Activated CD4-positive, alpha-beta T cell treated with anti-CD3 and anti-CD28 coated beads, Interleukin-2, Interleukin-4, amounts not matched to agents 100 ng/mL and 50 ng/mL, durations not matched to agents 16 hours and 8 hours (primary cell): ENCODE measurements around the gene SH3PXD2A.

ENCODE experiments used
- DNase-seq: peaks from one replicate; pipeline ENCODE4 v3.0.0-alpha.2; 2020; ENCODE audit warnings: low spot score

SH3PXD2A gene

DNA sequence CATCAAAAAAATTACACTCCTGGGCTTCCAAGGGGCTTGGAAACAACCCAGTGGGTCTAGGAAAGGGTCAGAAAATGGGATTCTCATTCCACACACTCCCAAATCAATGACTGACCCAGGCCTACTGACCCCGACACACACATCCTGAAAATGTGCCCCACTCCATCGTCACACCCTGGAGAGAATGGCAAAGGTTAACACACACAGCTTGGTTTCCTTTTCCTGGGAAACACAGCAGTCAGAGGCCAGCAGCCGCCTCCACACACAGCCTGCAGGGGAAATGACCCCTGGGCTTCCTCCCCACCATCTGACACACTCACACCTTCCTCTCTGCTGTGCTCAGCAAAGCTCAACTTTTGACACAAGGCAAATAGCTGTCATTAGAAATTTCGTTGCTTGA, 42.9 kb downstream of the SH3PXD2A start:
- no peak for DNase-seq

DNA sequence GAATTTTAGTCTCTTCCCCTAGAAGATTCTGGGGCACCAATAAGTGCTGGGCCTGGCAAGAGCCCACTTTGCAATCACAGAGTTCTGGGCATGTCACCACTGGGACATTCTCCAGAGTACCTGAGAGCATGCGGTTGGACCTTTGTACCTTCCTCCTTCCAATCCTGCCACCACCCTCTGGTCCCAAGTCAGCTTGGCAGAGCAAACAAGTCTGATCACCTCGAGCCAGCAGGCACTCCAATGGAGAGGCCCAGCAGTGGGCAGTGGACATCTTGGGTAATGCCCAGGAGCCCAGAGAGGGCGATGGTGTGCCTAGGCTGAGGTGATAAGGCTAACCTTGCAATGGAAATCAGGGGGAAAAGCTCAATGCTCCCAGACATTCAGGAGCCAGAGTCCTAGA, 43.4 kb downstream of the SH3PXD2A start:
- DNase-seq = no peak

DNA sequence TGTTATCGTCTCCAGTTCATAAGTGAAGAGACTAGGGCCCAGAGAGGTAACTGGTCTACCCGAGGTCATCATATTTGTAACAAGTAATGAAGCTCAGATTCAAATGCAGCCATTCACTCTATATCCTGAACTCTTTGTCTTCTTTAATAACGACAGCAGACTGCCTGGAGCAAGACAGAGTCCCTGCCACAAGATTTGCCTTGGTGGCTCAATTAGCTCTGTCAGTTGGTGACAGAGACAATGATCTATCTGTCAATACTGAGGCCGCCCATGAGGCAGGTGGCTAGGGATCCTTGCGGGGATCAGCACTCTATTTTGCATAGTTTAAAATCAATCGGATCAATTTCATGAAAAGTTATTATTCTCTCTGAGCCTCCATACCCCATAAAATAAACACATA, 43.9 kb downstream of the SH3PXD2A start:
- DNase-seq = no peak

DNA sequence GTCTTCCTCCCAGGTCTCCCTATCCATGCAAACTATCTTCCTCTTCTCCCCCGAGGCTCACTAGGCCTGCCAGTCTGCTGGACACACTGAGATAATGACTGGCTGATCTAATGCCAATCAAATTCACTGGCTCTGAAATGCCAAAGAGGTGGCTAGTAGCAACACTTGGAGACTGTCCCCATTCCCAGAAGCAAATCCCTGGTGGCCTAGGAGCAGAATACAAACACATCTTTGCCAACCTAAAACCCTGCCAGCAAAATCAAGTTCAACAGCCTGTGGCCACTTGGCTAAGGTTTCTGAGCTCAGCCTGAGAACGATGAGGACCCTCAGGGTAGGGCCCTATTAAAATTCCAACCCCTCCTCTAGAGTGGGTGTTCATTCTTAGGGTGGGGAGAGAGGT, 46.6 kb downstream of the SH3PXD2A start:
- no peak for DNase-seq

DNA sequence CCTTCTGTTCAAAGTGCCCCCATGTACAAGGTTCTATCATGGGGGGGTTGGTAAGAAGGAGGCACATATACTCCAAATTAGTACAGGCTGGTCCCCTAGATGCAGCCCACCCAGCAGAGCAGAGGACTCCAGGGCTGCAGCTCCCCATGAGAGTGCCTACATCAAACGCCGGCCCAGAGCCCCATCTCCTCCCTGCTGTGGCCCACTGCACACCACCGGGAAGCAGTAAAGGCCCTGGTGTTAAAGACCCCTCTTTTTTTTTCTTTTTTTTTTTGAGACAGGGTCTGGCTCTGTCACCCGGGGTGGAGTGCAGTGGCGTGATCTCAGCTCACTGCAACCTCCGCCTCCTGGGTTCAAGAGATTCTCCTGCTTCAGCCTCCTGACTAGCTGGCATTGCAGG, 47.4 kb downstream of the SH3PXD2A start:
- DNase-seq = no peak

DNA sequence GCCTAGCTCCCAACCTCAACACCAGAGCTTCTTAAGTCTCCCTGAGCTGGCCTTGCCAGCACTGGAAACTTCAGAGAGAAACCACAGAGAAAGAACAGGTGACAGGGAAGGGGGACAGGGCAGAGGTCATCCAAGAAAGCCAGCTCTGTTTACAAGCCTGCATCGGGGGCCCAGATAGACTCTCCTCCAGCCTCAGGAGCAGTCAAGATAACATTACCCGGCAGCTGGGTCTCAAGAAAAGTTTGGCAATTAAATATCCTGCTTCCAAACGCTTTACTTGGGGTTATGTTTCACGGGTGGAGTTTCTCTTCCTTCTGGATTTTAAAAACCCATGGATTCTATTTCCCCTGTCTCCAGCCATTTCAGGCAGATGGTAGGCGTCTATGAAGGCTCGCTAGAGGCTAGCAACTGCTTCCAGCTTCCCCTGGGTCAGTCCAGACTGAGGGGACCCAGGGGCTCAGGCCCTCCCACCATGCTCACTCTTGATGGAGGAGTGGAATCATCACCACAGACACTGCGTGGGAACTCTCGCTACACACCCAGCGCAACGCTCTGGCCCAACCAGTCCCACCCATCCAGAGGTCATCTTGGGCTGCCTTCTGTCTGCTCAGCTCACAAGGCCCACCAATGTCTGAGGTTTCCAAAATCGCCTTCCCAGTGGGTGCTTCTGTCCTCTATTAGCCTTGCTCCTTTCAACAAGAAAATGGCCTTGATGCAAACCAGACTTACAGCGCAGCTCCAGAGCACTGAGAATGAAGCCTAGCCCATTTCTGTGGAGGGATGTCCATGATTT, 48.8 kb downstream of the SH3PXD2A start:
- no peak for DNase-seq

DNA sequence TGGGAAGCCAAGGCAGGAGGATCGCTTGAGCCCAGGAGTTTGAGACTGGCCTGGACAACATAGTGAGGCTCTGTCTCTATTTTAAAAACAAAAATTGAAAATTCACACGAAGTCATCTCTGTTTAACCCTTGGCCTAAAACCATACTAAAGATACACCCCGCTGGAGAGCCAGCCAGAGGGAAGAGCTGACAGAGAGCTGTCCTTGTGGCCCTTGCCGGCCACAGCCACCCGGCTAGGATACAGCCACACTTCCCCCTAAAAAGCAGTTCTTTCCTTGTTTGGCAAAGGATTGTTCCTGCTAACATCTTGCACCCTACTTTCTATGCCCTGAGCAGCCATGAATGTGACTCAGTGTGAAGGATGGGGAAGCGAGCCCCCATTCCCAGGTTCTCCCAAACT, 49.6 kb downstream of the SH3PXD2A start:
- no peak for DNase-seq

DNA sequence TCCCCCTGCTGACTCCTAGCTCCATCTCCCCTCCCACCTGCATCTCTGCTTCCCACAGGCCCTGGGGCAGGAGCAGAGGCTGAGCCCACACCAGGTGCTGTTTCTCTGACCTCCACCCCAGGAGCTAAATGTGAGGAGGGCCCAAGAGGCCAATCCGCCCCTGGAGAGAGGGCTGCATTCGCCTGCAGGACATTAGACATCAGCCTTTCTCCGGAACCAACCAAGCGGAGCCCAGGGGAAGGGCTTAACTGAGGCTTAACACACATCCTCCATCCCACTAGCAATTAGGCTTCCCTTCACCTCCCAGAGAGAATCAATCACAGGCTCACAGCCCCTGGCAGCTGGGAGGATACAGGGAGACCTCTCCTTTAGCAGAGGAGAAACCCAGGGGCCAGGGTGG, 50.5 kb downstream of the SH3PXD2A start:
- DNase-seq = no peak

DNA sequence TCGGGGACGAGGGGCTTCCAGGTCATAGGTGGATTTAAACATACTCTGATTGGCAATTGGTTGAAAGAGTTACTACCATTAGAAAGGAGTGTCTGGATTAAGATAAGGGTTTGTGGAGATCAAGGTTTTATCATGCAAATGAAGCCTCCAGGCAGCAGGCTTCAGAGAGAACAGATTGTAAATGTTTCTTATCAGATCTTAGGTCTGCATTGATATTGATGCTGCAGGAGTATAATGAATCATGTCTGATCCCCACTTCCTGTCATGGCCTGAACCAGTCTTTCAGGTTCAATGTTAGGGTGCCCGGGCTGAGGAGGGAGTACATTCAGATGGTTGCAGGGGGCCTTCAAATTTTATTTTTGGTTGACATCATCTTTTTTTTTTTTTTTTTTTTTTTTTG, 51.4 kb downstream of the SH3PXD2A start:
- DNase-seq = peak; percentile 51

DNA sequence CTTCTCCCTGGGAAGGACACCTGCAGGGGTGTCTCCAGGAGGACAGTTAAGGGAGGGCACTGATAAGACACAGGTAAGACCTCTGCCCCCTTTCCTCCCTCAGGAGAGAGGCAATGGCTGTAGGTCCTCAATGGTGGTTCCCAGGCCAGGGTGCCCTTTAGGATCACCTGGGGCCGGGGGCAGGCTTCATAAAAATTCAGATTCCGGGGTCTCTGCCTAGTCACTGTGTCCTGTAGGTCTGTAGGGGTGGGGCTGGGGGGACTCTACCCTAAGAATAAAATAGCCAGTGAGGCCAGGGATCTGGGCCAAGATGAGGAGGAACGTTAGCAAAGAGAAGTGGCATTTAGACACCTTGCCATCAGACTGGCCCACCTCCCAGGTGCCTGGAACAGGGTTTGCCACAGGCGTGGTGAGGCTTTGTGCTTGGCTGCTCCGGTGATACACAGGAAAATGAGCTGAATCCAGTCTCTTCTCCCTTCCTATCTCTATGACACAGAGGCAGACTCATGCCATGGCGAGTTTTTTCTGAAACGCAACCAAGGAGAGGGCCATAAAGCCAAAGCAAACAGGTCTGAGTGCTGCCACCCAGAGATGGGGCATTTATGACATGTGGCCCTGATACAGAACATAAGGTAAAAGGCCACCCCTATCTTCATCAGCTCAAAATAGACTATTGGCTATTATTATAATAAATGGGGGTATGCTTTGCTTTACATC, 52.6 kb downstream of the SH3PXD2A start:
- DNase-seq = no peak

DNA sequence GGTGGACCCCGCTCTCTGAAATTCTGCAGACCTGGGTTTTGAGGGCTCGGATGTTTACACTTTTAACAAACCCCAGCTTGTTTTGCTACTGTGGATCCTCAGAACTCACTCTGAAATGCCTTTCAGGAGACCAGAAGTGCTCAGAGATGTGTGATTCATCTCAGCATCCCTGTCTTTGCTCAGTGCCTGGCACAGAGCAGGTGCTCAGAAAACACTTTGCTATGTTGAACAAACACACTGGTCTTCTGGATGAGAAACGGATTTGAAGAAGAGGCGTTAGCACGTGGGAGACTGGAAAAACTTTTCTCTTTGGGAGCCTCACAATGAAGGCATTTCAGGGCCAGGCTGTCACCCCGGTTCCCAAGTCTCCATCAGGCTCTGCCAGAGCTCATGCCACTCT, 53.3 kb downstream of the SH3PXD2A start:
- DNase-seq = no peak

DNA sequence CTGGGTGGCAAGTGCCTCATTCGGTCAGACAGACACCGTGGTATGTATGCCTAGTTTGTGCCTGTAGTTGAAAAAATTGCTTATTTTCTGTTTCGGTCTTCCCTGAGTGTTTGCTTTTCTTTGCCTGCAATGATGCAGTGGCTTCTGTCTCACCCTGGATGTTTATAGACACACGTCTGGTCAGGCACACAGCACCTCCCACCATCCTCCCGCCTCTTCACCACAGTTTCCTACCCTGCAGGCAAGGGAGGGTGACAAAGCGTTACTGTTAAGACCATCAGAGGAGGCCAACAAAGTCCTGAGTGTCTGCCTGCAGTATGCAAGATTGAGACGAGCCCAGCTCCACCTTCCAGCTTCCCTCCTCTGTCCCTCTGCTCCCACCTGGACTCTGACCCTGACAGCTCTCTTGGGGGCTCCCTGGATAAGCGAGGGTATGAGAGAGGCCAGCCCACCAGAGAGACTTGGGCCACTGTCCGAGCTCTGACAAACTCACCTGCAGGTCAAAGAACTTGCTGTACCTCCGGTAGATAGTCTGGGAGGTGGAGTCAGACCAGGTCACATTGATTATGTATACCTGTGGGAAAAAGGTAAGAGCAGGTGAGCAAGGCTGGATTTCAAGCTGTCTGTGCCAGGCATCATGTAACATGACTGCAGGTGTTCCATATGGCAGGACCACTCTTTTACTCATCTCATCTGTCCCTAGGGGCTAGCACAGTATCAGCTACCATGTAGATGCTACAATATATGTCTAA, 54.4 kb downstream of the SH3PXD2A start:
- peak; percentile 51 for DNase-seq

DNA sequence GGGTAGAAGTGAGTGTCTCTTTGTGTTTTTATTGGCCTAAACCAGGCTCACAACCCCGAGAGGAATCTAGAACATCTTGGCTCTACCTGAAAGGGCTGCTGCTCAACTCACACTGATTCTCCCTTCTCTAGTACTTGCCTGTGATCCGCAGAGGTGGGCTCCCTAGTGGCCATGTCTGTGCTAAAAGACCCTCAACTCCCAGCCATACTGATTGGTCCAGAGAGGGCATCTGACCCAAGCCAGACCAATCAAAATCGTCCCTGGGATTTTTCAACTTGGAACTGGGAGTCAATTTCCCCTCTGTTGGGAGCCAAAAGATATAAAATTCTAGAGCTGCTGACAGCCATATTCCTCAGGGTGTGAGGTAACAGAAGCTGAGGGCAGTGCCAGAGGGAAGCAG, 55.3 kb downstream of the SH3PXD2A start:
- no peak for DNase-seq

DNA sequence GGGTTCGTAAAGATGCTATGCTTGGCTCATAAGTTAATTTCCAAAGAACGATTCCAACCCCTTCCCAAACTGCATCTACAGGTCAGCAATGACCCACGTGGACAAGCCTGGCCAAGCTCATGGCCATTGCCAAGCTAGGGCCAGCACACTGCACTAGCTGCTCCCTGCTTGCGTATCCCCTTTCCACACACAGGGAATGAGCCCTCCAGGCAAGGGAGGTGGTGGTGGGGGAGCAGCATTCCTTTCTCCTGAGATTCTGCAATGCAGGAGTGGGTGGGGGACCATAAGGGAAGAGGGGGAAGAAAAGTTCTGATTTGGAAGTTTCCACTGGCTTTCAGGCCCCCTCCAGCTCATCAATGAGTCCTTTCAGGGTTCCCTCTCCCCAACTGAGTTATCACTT, 56.0 kb downstream of the SH3PXD2A start:
- DNase-seq = no peak

DNA sequence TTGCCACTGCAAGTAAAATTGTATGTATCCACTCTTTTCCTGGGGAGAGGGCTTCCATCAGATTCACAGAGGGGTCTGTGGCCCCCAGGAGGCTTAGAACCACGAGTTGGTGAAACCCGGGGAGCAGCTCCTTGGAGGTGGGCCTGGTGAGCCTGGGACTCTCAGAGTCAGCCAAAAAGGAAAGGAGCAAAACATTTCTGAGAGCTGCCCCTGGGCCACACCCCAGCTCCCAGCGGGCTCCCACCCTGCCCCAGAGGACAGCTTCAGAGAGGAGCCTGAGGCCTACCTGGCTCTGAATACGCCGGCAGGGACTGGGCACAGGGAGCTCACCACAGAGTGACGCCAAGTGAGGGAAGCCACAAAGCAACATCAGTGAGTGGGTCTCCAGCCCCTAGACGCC, 56.9 kb downstream of the SH3PXD2A start:
- no peak for DNase-seq

DNA sequence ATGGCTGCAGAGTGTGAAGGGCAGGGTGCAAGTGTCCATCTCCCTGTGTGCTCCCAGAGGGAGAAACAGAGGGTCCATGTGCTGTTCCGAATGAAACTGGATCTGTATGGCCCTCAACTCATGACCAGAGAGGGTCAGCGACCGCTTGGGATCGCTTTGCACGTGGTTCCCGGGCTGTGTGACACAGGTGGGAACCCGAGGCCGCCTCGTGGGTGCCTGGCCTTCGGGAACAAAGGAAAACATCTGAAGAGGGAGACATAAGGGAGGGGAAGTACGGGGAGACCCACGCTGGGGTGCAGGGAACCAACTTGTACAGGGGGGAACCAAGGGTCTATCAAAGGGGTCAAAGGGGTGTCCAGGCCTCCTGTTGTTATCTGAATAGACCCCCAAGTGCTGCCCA, 57.5 kb downstream of the SH3PXD2A start:
- no peak for DNase-seq

DNA sequence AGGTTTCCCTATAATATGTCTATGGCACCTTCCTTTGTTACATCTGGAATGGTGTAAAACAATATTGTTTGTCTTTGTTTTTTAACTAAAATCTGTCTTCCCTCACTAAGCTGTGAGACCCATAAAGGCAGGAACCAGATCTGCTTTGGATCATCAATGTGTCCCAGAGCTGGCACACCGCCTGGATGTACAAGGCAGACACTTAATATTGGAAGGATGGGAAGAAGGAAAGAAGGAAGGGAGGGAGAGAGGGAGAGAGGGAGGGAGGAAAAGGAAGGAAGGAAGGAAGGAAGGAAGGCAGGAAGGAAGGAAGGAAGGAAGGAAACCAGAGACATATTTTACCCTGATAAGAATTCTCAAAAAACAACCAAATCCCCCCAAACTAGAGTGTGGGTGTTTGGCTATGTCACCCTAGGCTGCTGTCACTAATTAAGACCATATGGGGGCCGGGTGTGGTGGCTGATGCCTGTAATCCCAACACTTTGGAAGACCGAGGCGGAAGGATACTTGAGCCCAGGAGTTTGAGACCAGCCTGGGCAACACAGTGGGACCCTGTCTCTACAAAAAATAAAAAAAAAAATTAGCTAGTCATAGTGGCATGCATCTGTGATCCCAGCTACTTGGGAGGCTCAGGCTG, 59.6 kb downstream of the SH3PXD2A start:
- no peak for DNase-seq

DNA sequence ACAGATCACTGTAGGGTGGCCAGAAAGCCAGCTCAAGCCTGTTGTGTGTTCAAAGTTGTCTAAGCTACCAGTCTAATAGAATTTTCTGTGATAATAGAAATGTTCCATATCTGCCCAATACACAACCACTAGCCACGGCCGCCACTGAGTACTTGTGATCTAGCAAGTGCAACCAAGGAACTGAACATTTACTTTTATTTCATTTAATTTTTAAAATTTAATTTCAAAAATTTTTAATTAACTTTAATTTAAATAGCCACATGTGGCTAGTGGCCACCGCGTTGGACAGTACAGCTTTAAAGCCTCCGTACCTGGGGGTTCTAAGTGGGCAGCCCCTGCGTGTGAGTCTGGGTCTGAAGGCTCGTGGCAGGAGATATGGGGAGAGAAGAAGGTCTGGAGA, 60.4 kb downstream of the SH3PXD2A start:
- no peak for DNase-seq

DNA sequence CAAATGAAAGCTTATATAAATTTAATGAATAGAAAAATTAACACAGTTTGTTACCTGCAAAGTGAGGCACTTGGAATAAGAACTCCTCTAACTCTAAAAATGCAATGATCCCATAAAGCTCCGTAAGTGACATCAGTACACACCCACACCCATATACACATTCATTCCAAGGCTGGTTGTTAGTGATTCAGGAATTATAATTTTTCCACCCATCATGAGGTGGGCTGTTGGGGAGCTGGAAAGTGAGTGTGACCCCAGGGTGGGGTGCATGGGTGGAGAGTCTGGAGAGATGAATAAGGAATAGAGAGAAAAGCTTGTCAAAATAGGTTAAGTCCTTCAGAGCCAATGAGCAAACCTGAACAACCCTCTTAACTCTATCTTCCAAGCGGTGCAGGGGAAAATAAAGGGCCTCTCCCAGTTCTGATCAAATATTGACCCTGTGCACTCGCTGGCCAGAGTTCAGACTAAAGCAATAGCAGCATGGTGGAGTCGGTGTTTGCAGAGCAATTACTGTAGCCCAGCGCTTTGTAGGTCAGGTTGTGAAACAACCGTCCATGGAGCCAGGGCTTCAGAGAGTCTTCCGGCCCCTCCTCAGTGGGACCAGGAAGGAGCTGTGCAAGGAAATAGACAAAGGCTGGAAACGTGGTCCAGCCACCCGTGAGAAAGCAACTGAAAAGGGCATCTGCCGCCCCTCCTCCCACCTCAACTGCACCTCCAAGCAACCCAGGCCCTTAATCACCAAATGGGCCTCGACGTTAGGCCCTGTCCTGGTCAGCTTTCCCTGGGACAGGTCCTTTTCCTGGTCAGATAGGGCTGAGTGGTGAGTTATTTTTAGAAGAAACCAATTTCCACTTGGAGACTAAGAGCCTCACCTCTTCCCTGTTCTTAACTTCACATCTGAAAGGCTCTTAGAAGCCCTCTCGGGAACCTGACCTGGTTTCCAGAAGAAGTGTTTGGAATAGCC, 61.2 kb downstream of the SH3PXD2A start:
- DNase-seq = no peak

DNA sequence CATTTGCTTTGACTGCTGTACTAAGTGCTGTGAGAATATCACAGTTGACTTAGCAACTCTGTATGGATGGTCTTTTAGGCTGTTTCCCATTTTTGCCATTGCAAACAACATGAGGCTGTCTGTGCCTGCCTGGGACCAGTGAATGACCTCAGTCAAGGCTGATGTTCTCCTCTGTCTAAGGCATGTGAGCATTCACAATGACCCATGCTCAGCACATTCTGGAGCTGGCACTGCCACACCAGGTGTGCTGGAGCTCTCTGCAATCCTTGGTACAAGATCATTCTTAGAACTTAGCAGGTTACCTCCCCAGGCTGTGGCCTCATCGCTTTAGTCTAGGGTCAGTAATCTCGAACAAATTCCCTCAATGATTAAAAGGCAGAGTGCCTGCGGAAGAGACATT, 61.9 kb downstream of the SH3PXD2A start:
- DNase-seq = no peak

DNA sequence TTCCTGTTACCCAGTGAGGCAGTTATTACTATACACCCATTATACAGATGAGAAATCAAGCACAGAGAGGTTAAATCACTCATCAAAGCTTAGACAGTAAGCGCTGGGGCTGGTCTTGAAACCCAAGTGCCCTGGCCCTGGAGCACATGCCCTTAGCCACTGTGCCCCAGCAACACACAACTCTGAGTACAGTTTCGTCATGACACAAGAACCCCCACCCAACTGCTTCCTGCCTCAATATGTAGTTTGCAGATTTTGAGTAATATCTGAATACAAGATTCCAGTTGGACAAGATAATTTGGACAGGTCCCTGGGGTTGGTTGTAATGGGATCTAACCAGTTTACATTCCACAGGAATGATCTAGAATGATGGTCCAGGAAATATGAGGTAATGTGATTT, 62.8 kb downstream of the SH3PXD2A start:
- DNase-seq = no peak
